Glutamatergic neuron (in vitro differentiated cells): ENCODE results near the gene PACSIN2. TPM values are rescaled to one million over a fixed set of nuclear protein-coding genes. Genes with fewer than 3 reads are reported as not detected.
"Not testable (repeated sequence)": the region's sequence is repeated elsewhere in the genome, so short reads cannot be mapped to it uniquely, and the experiment has no call there.

ENCODE experiments used
- DNase-seq: peaks from one replicate; pipeline ENCODE4 v3.0.0; 2022
- H3K27ac Mint-ChIP-seq: one replicate; pipeline ENCODE4 v1.8.0; 2020; ENCODE audit warnings: mild to moderate bottlenecking, mixed read lengths, inconsistent platforms; ENCODE audit not compliant: unreplicated experiment
- H3K27me3 Mint-ChIP-seq: one replicate; pipeline ENCODE4 v1.8.0; 2020; ENCODE audit warnings: mild to moderate bottlenecking, moderate library complexity, mixed read lengths, inconsistent platforms; ENCODE audit not compliant: unreplicated experiment
- H3K36me3 Mint-ChIP-seq: one replicate; pipeline ENCODE4 v1.8.0; 2020; ENCODE audit warnings: mild to moderate bottlenecking, mixed read lengths, inconsistent platforms; ENCODE audit not compliant: unreplicated experiment
- H3K4me1 Mint-ChIP-seq: one replicate; pipeline ENCODE4 v1.8.0; 2020; ENCODE audit warnings: mild to moderate bottlenecking, low read depth, mixed read lengths, inconsistent platforms; ENCODE audit not compliant: unreplicated experiment
- H3K4me3 Mint-ChIP-seq: one replicate; pipeline ENCODE4 v1.8.0; 2020; ENCODE audit warnings: mild to moderate bottlenecking, mixed read lengths, inconsistent platforms; ENCODE audit not compliant: unreplicated experiment
- H3K9me3 Mint-ChIP-seq: one replicate; pipeline ENCODE4 v1.8.0; 2020; ENCODE audit warnings: mild to moderate bottlenecking, moderate library complexity, mixed read lengths, inconsistent platforms; ENCODE audit not compliant: unreplicated experiment
- total RNA-seq: library from RNA; stranded (reverse); fragmentation: NEBNext Ultra II Directional; extraction: Animal tissue kit (Norgen Biotek cat#: 25700); gene quantifications from one replicate; pipeline ENCODE4 v1.2.1, GENCODE V29; 2021; ENCODE audit not compliant: unreplicated experiment
- TF ChIP-seq, protein P1 (sequence below): fragments of 200-600 bp; sonication (generic); IDR thresholded peaks from one replicate; pipeline ENCODE4 v1.5.0; 2021; ENCODE audit not compliant: partially characterized antibody, unreplicated experiment

The PACSIN2 gene
- total RNA-seq, 1 donor from 2014 or later = 47.3 TPM

DNA sequence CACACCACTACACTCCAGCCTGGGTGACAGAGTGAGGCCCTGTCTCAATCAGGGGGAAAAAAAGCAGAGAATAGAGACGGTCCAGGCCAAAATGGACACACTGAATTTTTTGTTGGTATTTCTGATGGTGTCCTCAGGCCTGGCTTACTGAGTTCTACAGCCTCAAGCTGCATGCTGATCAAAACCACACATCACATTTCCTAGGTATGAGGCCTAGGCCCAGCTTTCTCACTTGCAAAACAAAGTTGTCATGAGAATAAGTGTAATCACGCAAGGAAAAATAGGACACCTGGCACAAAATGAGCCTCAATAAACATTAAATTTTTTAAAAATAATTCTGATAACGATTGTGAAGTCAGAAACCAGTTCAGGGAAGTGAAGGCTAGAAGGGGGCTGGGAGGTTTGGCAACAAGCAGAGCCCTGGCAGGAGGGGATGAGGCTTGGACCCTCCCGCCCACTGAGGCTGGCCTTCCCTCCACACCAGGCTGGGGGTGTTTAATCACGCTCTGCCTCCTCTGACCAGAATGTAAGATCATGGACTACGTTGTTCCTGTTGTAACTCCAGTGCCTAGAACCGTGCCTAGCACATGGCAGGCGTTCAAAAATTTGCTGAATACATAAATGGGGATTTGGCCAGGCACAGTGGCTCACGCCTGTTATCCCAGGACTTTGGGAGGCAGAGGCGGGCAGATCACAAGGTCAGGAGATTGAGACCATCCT, 18.1 kb downstream of the PACSIN2 start:
- Mint-ChIP-seq H3K27ac (no peak overlapping the region), H3K36me3 (no peaks in the 10 kb centered on the region), H3K9me3 (peaks cover 2% of the 10 kb centered on the region), H3K4me3 (no peak overlapping the region), H3K27me3 (no peaks in the 10 kb centered on the region), H3K4me1 (peaks cover 7% of the 10 kb centered on the region)
- DNase-seq = no peak
- TF ChIP-seq, protein P1, sequence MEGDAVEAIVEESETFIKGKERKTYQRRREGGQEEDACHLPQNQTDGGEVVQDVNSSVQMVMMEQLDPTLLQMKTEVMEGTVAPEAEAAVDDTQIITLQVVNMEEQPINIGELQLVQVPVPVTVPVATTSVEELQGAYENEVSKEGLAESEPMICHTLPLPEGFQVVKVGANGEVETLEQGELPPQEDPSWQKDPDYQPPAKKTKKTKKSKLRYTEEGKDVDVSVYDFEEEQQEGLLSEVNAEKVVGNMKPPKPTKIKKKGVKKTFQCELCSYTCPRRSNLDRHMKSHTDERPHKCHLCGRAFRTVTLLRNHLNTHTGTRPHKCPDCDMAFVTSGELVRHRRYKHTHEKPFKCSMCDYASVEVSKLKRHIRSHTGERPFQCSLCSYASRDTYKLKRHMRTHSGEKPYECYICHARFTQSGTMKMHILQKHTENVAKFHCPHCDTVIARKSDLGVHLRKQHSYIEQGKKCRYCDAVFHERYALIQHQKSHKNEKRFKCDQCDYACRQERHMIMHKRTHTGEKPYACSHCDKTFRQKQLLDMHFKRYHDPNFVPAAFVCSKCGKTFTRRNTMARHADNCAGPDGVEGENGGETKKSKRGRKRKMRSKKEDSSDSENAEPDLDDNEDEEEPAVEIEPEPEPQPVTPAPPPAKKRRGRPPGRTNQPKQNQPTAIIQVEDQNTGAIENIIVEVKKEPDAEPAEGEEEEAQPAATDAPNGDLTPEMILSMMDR = no peak

DNA sequence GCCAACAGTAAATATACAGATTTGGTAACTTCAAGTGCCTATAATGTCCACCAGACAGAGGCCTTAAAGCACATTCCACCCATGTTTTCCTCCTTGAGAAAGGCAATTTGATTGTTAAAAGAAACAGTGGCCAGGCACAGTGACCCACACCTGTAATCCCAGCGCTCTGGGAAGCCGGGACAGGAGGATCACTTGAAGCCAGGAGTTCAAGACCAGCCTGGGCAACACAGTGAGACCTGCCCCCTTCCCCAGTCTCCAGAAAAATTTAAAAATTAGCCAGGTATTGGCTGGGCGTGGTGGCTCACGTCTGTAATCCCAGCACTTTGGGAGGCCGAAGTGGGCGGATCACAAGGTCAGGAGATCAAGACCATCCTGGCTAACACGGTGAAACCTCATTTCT, 19.3 kb downstream of the PACSIN2 start:
- not testable (repeated sequence) for H3K27ac Mint-ChIP-seq, H3K27me3 Mint-ChIP-seq, H3K4me3 Mint-ChIP-seq, H3K9me3 Mint-ChIP-seq, H3K4me1 Mint-ChIP-seq, H3K36me3 Mint-ChIP-seq, DNase-seq

DNA sequence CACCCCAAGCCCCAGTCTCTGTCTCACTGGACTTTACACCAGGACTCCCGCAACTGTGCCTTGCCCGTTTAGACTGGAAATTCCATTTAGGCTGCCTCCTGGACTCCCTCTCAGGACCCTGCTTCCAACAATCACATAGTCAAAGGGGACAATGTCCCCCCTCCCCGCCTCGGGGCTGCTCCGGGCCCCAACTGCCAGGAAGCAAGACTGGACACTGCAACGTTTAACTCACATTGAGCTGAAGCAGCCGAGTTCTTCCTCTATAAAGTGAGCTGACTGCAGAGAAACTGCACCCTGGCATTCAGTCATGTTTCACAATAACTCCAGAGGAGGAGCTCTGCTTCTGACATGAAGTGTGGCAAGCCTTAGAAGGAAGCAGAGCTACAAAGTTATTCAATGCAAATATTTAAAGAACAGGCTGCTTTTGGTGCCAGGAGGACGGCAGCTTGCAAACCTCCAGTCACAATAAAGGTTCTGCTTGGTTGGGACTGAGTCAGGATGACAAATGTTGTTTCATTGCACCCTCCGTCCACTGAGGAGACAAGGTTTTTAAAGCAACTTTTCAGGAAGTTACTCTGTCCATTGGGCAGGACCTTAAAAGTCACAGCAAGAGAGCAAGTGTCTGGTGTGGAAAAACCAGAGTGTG, 19.9 kb downstream of the PACSIN2 start:
- Mint-ChIP-seq H3K9me3 (peaks cover 2% of the 10 kb centered on the region), H3K36me3 (no peaks in the 10 kb centered on the region), H3K4me1 (no peaks in the 10 kb centered on the region), H3K4me3 (no peak overlapping the region), H3K27ac (no peak overlapping the region), H3K27me3 (peaks cover 2% of the 10 kb centered on the region)
- TF ChIP-seq, protein P1 = no peak
- no peak for DNase-seq

GRCh38 chr22:42994276-42994916, 20.6 kb downstream of the PACSIN2 start:
- no peaks in the 10 kb centered on the region for H3K4me1 Mint-ChIP-seq
- H3K9me3 Mint-ChIP-seq = peaks cover 2% of the 10 kb centered on the region
- no peaks in the 10 kb centered on the region for H3K36me3 Mint-ChIP-seq
- DNase-seq = no peak
- TF ChIP-seq, protein P1 = no peak
- H3K27ac Mint-ChIP-seq = no peak overlapping the region
- peaks cover 2% of the 10 kb centered on the region for H3K27me3 Mint-ChIP-seq
- no peak overlapping the region for H3K4me3 Mint-ChIP-seq

DNA sequence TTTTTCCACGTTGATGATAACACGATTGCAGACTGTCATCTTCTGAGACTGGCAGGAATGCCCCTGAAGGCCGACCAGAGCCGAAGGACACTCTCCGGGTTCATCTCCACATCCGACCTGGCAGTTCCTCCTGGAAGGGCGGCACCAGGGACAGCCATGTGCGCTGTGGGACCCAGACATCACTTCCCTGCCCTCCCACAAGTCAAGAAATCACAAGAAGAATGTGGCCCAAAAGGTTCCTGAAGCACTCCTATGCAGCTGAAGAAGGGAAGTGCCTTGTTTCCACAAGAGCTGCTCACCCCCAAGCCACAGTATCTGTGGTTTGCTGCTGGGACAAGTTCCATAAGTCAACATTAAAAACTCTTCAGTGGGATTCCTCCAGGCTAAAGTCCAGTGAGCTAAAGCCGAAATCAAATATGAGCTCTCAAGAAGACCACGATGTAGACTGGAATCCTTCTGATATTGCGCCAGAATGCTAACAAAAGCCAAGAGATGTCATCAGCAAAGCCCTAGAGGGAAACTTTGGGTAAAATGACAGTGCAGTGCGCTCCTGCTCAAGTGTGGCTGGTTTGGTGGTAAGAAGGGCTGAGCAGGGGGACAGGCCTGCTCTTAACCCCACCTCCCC, 21.2 kb downstream of the PACSIN2 start:
- no peak overlapping the region for H3K27ac Mint-ChIP-seq
- TF ChIP-seq, protein P1 = no peak
- DNase-seq = no peak

More for the DNA sequence above, 21.2 kb downstream of the PACSIN2 start:
- Mint-ChIP-seq H3K4me3 (no peak overlapping the region), H3K9me3 (peaks cover 2% of the 10 kb centered on the region), H3K36me3 (no peaks in the 10 kb centered on the region), H3K27me3 (peaks cover 2% of the 10 kb centered on the region), H3K4me1 (no peaks in the 10 kb centered on the region)
